OCI-M1 (cell line): Measurements from ENCODE around the gene LIG3.
"Not testable (repeated sequence)": the region's sequence is repeated elsewhere in the genome, so short reads cannot be mapped to it uniquely, and the experiment has no call there.

Source experiments
- DNase-seq: peaks from one replicate; lab custom pipeline; 2025; lab: John Stamatoyannopoulos, UW

The LIG3 gene

DNA sequence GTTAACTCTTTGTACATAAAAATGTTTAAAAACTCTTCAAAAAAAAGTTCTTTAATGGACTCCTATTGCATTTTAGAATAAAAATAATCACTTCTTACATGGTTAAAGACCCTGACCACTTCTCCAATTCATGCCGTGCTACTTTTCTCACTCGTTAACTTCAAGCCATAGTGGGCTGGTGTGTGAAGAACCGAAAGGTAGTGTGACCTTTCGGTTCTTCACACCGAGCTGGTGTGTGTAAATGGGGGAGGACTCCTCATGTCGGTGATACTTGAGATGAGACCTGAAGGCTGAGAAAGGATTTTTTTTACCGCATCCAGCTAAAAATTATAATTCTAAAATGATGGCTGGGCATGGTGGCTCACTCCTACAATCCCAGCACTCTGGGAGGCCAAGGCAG, 61.1 kb downstream of the LIG3 start:
- no peak for DNase-seq

DNA sequence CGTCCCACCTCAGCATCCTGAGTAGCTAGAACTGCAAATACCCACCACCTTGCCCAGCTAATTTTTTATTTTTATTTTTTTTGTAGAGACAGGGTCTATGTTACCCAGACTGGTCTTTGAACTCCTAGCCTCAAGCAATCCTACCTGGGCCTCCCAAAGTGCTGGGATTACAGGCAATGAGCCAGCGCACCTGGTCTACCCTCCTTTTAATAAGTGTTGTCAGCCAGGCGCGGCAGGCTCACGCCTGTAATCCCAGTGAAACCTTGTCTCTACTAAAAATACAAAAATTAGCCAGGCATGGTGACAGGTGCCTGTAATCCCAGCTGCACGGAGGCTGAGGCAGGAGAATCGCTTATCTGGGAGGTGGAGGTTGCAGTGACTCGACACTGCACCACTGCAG, 63.9 kb downstream of the LIG3 start:
- DNase-seq, result no peak

GRCh38 chr17:35045458-35045979, 65.2 kb downstream of the LIG3 start:
- DNase-seq, result not testable (repeated sequence)

- no peak for DNase-seq
Measured at GRCh38 chr17:35046245-35046644, 65.9 kb downstream of the LIG3 start.

DNA sequence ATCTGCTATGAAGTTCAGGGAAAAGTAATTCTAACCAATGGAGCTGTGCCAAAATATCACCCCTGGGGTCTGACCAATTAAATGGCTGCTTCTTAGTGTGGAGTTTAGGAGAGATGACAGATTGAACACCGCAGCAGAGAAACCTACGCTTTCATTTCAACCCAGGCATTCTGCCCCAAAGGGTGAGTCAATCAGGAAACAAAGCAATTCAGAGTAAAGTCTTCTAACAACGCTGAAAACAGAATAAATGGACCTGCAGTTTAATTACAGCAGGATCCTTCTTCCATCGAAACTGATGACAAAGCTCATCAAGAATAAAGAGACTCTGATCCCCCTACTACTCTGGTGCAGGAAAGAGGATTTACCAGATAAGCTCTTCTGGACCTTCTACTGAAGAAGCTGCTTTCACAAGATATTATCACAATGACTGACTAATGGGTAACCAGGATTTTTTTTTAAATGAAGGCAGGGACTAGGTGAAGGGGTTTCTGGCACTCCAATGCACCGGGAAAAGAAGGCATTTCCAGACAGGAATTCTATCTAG, 66.5 kb downstream of the LIG3 start:
- peak; percentile 12 for DNase-seq

- no peak for DNase-seq
Measured at GRCh38 chr17:35048685-35049379, 68.5 kb downstream of the LIG3 start.

GRCh38 chr17:35050170-35050569, 69.9 kb downstream of the LIG3 start:
- no peak for DNase-seq

DNA sequence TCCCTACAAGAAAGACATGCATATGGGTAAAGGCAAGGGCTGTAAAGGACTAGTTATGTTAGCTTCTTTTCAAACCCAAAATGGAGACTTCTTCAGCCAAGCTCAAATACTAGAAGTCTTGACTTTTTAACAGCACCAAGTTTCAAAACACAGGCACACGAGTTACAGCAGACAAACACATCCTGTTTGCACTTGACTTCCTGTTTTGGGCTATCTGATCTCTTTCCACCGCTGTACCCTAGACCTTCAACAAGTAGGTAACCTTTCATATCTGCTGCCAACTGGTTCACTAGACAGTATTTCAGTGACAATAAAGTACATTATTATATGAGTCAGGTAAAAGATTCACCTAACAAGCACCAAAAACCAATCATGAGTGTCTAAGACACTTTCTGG, 70.9 kb downstream of the LIG3 start:
- peak; percentile 81 for DNase-seq

DNA sequence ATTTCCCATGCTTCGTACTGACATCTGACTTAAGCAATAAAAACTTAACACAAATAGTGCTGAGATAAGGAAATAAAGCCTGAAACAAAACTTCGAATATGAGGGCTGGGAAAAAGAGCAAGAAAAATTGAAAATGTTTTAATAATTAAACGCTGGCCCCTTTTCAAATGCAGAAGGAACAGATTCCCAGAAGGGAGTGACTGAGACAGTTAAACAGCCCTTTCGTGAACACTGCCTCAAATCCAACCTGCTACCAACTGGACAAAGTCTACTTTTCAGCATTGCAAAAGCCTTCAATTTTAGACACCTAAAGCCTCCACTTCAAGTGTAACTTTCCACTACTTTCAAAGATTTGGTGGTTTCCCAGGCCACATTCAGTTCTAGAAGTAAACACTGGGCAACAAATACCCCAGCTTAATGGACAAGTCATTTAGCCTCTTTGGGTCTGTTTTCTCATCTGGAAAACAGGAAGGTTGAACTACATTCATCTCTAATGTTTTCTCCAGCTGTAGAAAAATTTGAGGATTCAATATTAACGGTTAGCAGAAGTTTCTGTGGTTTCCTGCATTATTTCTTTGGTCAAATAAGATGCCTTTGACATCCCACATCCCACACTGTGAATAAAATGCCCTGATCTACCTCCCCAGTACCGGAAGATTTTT, 71.4 kb downstream of the LIG3 start:
- peak; percentile 58 for DNase-seq

DNA sequence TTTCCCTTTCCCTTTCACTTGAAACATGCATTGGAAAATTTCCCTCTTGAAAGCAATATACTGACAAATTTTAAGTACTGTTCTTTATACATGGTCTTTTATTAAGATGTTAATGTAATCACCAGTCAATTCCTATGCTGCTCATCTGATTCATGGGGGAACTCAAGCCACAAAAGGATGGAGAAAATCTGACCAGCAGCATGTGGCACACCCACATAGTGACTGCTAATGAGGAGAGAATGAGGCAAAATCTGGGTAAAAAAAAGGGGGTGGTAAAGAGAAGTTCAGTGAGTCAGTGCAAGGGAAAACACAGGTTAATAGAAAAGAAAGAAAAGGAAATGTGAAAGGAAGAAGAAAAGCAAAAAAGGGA, 71.9 kb downstream of the LIG3 start:
- no peak for DNase-seq

GRCh38 chr17:35052780-35053179, 72.5 kb downstream of the LIG3 start:
- no peak for DNase-seq

- peak; percentile 9 for DNase-seq
Measured at GRCh38 chr17:35053204-35053603, 72.9 kb downstream of the LIG3 start.

GRCh38 chr17:35056013-35056412, 75.7 kb downstream of the LIG3 start:
- no peak for DNase-seq

DNA sequence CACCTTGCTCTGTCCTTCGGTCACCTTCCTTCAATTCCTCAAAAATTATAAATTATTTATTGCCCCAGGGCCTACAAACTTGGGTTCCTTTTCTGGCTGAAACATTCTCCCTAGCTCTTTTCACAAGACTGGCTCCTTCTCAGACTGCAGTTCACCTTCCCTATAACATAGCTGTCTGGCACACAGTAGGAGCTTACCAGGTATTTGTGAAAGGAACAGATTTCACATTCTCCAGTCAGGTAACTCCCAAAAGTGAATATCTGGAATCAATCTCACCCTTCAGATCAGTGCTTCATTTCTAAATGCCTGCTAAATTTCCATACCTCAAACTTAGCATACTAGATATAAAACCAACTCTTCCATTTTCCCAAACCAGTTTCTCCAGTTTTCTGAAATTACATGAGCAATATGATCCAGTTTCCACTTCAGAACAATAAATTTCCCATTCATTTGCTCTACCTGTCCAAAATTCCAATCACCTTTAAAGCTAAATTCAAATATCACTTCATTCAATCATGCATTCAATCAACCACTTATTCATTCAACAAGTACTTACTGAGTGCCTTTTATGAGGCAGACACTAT, 77.1 kb downstream of the LIG3 start:
- DNase-seq, result no peak
